H9 (cell line): ENCODE results near the gene ELAVL4. TPM values are rescaled to one million over a fixed set of nuclear protein-coding genes. Genes with fewer than 3 reads are reported as not detected.

Source experiments
- DNase-seq: peaks from one replicate; pipeline ENCODE4 v3.0.0-alpha.2; 2017
- H2AFZ ChIP-seq: one replicate; pipeline ENCODE4 v1.6.1; 2013; ENCODE audit warnings: mild to moderate bottlenecking, low read length, control low read depth, moderate library complexity
- H2AK5ac ChIP-seq: 2 replicates; pipeline ENCODE4 v1.6.1; 2013; ENCODE audit warnings: low read length, control low read depth, mixed read lengths; ENCODE audit not compliant: insufficient read length
- H2BK120ac ChIP-seq: one replicate; pipeline ENCODE4 v1.6.1; 2013; ENCODE audit warnings: low read depth, mild to moderate bottlenecking, low read length, control low read depth, inconsistent platforms; ENCODE audit not compliant: poor library complexity, severe bottlenecking
- H2BK12ac ChIP-seq: 2 replicates; pipeline ENCODE4 v1.6.1; 2013; ENCODE audit warnings: low read length, control low read depth, mixed read lengths, low read depth; ENCODE audit not compliant: insufficient read length
- H2BK15ac ChIP-seq: 2 replicates; pipeline ENCODE4 v1.6.1; 2013; ENCODE audit warnings: low read depth, low read length, control low read depth
- H2BK20ac ChIP-seq: one replicate; pipeline ENCODE4 v1.6.1; 2013; ENCODE audit warnings: low read depth, mild to moderate bottlenecking, low read length, control low read depth, inconsistent platforms; ENCODE audit not compliant: poor library complexity, severe bottlenecking
- H2BK5ac ChIP-seq: 2 replicates; pipeline ENCODE4 v1.6.1; 2013; ENCODE audit warnings: low read length, control low read depth, mixed read lengths; ENCODE audit not compliant: insufficient read length
- H3K14ac ChIP-seq: 2 replicates; pipeline ENCODE4 v1.6.1; 2013; ENCODE audit warnings: low read length, control low read depth; ENCODE audit not compliant: insufficient read depth
- H3K18ac ChIP-seq: 2 replicates; pipeline ENCODE4 v1.6.1; 2013; ENCODE audit warnings: low read depth, mild to moderate bottlenecking, mixed read lengths, low read length, control low read depth; ENCODE audit not compliant: insufficient read length
- H3K23ac ChIP-seq: 2 replicates; pipeline ENCODE4 v1.6.1; 2013; ENCODE audit warnings: low read length, control low read depth, mixed read lengths, low read depth; ENCODE audit not compliant: insufficient read length
- H3K23me2 ChIP-seq: 2 replicates; pipeline ENCODE4 v1.6.1; 2013; ENCODE audit warnings: low read depth, mild to moderate bottlenecking, mixed read lengths, low read length, control low read depth; ENCODE audit not compliant: insufficient read length, poor library complexity, severe bottlenecking
- H3K27ac ChIP-seq: 2 replicates; pipeline ENCODE4 v1.5.1; 2013; ENCODE audit warnings: low read length, control low read depth, mixed read lengths, low read depth; ENCODE audit not compliant: insufficient read length
- H3K27me3 ChIP-seq: 2 replicates; pipeline ENCODE4 v1.6.1; 2013; ENCODE audit warnings: low read length, control low read depth, inconsistent platforms; ENCODE audit not compliant: insufficient read depth
- H3K4ac ChIP-seq: 2 replicates; pipeline ENCODE4 v1.6.1; 2013; ENCODE audit warnings: low read depth, mild to moderate bottlenecking, control low read depth, inconsistent platforms, low read length, moderate library complexity
- H3K4me1 ChIP-seq: 2 replicates; pipeline ENCODE4 v1.6.1; 2013; ENCODE audit warnings: low read length, control low read depth, inconsistent platforms; ENCODE audit not compliant: insufficient read depth
- H3K4me2 ChIP-seq: 2 replicates; pipeline ENCODE4 v1.6.1; 2013; ENCODE audit warnings: low read length, control low read depth, mixed read lengths; ENCODE audit not compliant: insufficient read length, insufficient read depth
- H3K56ac ChIP-seq: 2 replicates; pipeline ENCODE4 v1.6.1; 2013; ENCODE audit warnings: low read depth, mild to moderate bottlenecking, mixed read lengths, low read length, control low read depth; ENCODE audit not compliant: insufficient read length
- H3K79me1 ChIP-seq: 2 replicates; pipeline ENCODE4 v1.6.1; 2013; ENCODE audit warnings: low read depth, mild to moderate bottlenecking, moderate library complexity, low read length, control low read depth, inconsistent platforms; ENCODE audit not compliant: insufficient read depth, poor library complexity, severe bottlenecking
- H3K79me2 ChIP-seq: 2 replicates; pipeline ENCODE4 v1.6.1; 2013; ENCODE audit warnings: low read length, control low read depth, inconsistent platforms; ENCODE audit not compliant: insufficient read depth
- H3K9ac ChIP-seq: 2 replicates; pipeline ENCODE4 v1.6.1; 2013; ENCODE audit warnings: low read length, control low read depth, mixed read lengths; ENCODE audit not compliant: insufficient read length; ENCODE audit errors: extremely low read depth
- H3K9me3 ChIP-seq: one replicate; pipeline ENCODE4 v1.6.1; 2013; ENCODE audit warnings: low read depth, low read length, inconsistent platforms; ENCODE audit not compliant: control insufficient read depth
- H3T11ph ChIP-seq: one replicate; pipeline ENCODE4 v1.6.1; 2013; ENCODE audit warnings: mild to moderate bottlenecking, low read length, control low read depth, inconsistent platforms
- H4K20me1 ChIP-seq: one replicate; pipeline ENCODE4 v1.6.1; 2013; ENCODE audit not compliant: control insufficient read depth, insufficient read length, insufficient read depth
- H4K5ac ChIP-seq: 2 replicates; pipeline ENCODE4 v1.6.1; 2013; ENCODE audit warnings: low read depth, mild to moderate bottlenecking, mixed read lengths, low read length, control low read depth; ENCODE audit not compliant: insufficient read length
- H4K8ac ChIP-seq: replicated peaks from 2 replicates; pipeline ENCODE4 v1.6.1; 2013; ENCODE audit warnings: low read length, control low read depth, mixed read lengths, low read depth; ENCODE audit not compliant: insufficient read length
- H4K91ac ChIP-seq: 2 replicates; pipeline ENCODE4 v1.6.1; 2013; ENCODE audit warnings: low read depth, mild to moderate bottlenecking, moderate library complexity, mixed read lengths, low read length, control low read depth; ENCODE audit not compliant: insufficient read length
- H3K27ac Mint-ChIP-seq, 3 experiments: 2 replicates in 2 of 3; 3 replicates in 1 of 3; pipeline ENCODE4 v1.8.0; 2020 to 2021; ENCODE audit warnings: mixed read lengths in 3 of 3, mild to moderate bottlenecking in 1 of 3, moderate library complexity in 1 of 3
- H3K27me3 Mint-ChIP-seq: 2 replicates; pipeline ENCODE4 v1.8.0; 2021; ENCODE audit warnings: low read depth, mild to moderate bottlenecking, moderate library complexity, mixed read lengths
- H3K36me3 Mint-ChIP-seq, 3 experiments: 2 replicates in 2 of 3; 3 replicates in 1 of 3; pipeline ENCODE4 v1.8.0; 2020 to 2021; ENCODE audit warnings: low read depth in 3 of 3, mixed read lengths in 3 of 3; ENCODE audit not compliant: insufficient read depth in 1 of 3
- H3K4me1 Mint-ChIP-seq, 2 experiments: 2 replicates each; pipeline ENCODE4 v1.8.0; 2020; ENCODE audit warnings: mixed read lengths in 2 of 2
- H3K4me3 Mint-ChIP-seq, 2 experiments: 2 replicates in 1 of 2; 3 replicates in 1 of 2; pipeline ENCODE4 v1.8.0; 2020 to 2021; ENCODE audit warnings: mild to moderate bottlenecking in 2 of 2, mixed read lengths in 2 of 2, moderate library complexity in 1 of 2
- H3K9me3 Mint-ChIP-seq, 2 experiments: 2 replicates in 1 of 2; 3 replicates in 1 of 2; pipeline ENCODE4 v1.8.0; 2020; ENCODE audit warnings: mild to moderate bottlenecking in 2 of 2, mixed read lengths in 2 of 2, moderate library complexity in 1 of 2
- CTCF ChIP-seq: fragments of 200-600 bp; sonication (generic); conservative IDR thresholded peaks from 3 replicates; pipeline ENCODE4 v1.8.0; 2021; ENCODE audit warnings: antibody characterized with exemption, mild to moderate bottlenecking
- WGBS: extraction: QIAGEN DNeasy Blood & Tissue Kit; methylation state at CpG from one replicate; pipeline ENCODE4 v1.1.7; 2013; ENCODE audit warnings: missing lambda C conversion rate, low lambda C conversion rate, mixed read lengths; ENCODE audit not compliant: insufficient read length; ENCODE audit errors: extremely low coverage; 5-methylcytosine and 5-hydroxymethylcytosine counted together
- total RNA-seq: library from RNA; stranded (reverse); gene quantifications from 2 replicates; pipeline ENCODE4 v1.2.1, GENCODE V29; 2021

The ELAVL4 gene
- total RNA-seq, 1 experiment from 2014 or later, result not detected

- Mint-ChIP-seq H3K27me3 (no peaks in the 10 kb centered on the region; the same call in 1 of the 2 replicates), H3K4me1 (no peaks in the 10 kb centered on the region), H3K9me3 (peaks cover 0 to 56% of the 10 kb centered on the region in 2 experiments; a peak in 2 of 5 replicates), H3K27ac (no peak overlapping the region), H3K4me3 (no peak overlapping the region), H3K36me3 (peaks cover 0 to 12% (median 0%) of the 10 kb centered on the region in 3 experiments; a peak in 1 of 7 replicates)
- H4K8ac ChIP-seq, result no peak overlapping the region
- H2BK20ac ChIP-seq, result no peak overlapping the region
- no peak overlapping the region for H3K9ac ChIP-seq
- no peaks in the 10 kb centered on the region for H3K79me2 ChIP-seq
- no peak overlapping the region for H3K18ac ChIP-seq
- H4K91ac ChIP-seq, result no peak overlapping the region
- H4K20me1 ChIP-seq, result no peaks in the 10 kb centered on the region
- H3K4ac ChIP-seq, result no peak overlapping the region
- no peak overlapping the region for H2BK120ac ChIP-seq
- H3K56ac ChIP-seq, result no peak overlapping the region
- TF ChIP-seq CTCF, result no peak
- H2BK15ac ChIP-seq, result no peak overlapping the region
- H3K27ac ChIP-seq, result no peak overlapping the region
- no peak for DNase-seq
- H2AFZ ChIP-seq, result no peak overlapping the region
- WGBS, result no CpG with 5 or more reads among the region's 7 CpGs
- no peaks in the 10 kb centered on the region for H3K9me3 ChIP-seq
- no peak overlapping the region for H3K14ac ChIP-seq
- no peak overlapping the region for H2BK5ac ChIP-seq
- no peak overlapping the region for H3T11ph ChIP-seq
- no peak overlapping the region for H2BK12ac ChIP-seq
- no peak overlapping the region for H2AK5ac ChIP-seq
- no peak overlapping the region for H3K23ac ChIP-seq
- H3K4me2 ChIP-seq, result no peak overlapping the region
- H3K27me3 ChIP-seq, result no peaks in the 10 kb centered on the region
- no peaks in the 10 kb centered on the region for H3K23me2 ChIP-seq
- no peak overlapping the region for H4K5ac ChIP-seq
- no peaks in the 10 kb centered on the region for H3K4me1 ChIP-seq
- H3K79me1 ChIP-seq, result no peaks in the 10 kb centered on the region
These were observed 109.8 kb downstream of the ELAVL4 start for GRCh38 chr1:50218344-50219120.
